HG03442 (cell line): Measurements from ENCODE around the gene ASIC2.

Source experiments
- ATAC-seq: cut with Tn5 transposase; IDR thresholded peaks from one replicate; pipeline ENCODE4 v1.9.1; 2021; ENCODE audit warnings: mild to moderate bottlenecking, moderate library complexity; ENCODE audit not compliant: unreplicated experiment

Gene ASIC2

GRCh38 chr17:33120103-33120502, 173.0 kb downstream of the ASIC2 start:
- no peak for ATAC-seq

GRCh38 chr17:33118391-33119075, 174.6 kb downstream of the ASIC2 start:
- no peak for ATAC-seq

GRCh38 chr17:33116021-33116551, 177.0 kb downstream of the ASIC2 start:
- ATAC-seq, result no peak

- no peak for ATAC-seq
These were observed 177.7 kb downstream of the ASIC2 start for GRCh38 chr17:33115366-33115765.

- no peak for ATAC-seq
These were observed 179.1 kb downstream of the ASIC2 start for GRCh38 chr17:33113991-33114370.

- no peak for ATAC-seq
These were observed 179.7 kb downstream of the ASIC2 start for GRCh38 chr17:33113276-33113990.

GRCh38 chr17:33112763-33113162, 180.3 kb downstream of the ASIC2 start:
- ATAC-seq, result no peak

GRCh38 chr17:33109336-33110072, 183.6 kb downstream of the ASIC2 start:
- ATAC-seq, result no peak

- no peak for ATAC-seq
These were observed 186.4 kb downstream of the ASIC2 start for GRCh38 chr17:33106525-33107165.

- no peak for ATAC-seq
These were observed 187.2 kb downstream of the ASIC2 start for GRCh38 chr17:33105911-33106310.

- no peak for ATAC-seq
These were observed 193.2 kb downstream of the ASIC2 start for GRCh38 chr17:33099906-33100305.

- no peak for ATAC-seq
These were observed 193.8 kb downstream of the ASIC2 start for GRCh38 chr17:33099252-33099651.

GRCh38 chr17:33097411-33097810, 195.7 kb downstream of the ASIC2 start:
- ATAC-seq, result no peak

GRCh38 chr17:33096161-33096560, 196.9 kb downstream of the ASIC2 start:
- ATAC-seq, result no peak

GRCh38 chr17:33091271-33091670, 201.8 kb downstream of the ASIC2 start:
- ATAC-seq, result no peak

GRCh38 chr17:33090806-33091205, 202.3 kb downstream of the ASIC2 start:
- ATAC-seq, result no peak

- ATAC-seq, result no peak
These were observed 206.2 kb downstream of the ASIC2 start for GRCh38 chr17:33086878-33087277.

GRCh38 chr17:33086041-33086440, 207.1 kb downstream of the ASIC2 start:
- ATAC-seq, result no peak

GRCh38 chr17:33085256-33085655, 207.8 kb downstream of the ASIC2 start:
- no peak for ATAC-seq

- ATAC-seq, result no peak
These were observed 208.3 kb downstream of the ASIC2 start for GRCh38 chr17:33084755-33085154.

- no peak for ATAC-seq
These were observed 210.4 kb downstream of the ASIC2 start for GRCh38 chr17:33082529-33083173.
